PC-9 (cell line): Measurements from ENCODE around the gene CEP78. TPM values are rescaled to one million over a fixed set of nuclear protein-coding genes. Genes with fewer than 3 reads are reported as not detected.

Experiments used
- BruUV-seq: library from RNA; stranded (reverse); fragments of 400-500 nt; replicated peaks from 2 replicates; lab custom pipeline; 2021; lab: Mats Ljungman, UMichigan
- CTCF ChIA-PET: fragments of 300-600 bp; sonication (Branson Sonifier 250); formaldehyde crosslinking; loops from one replicate; lab custom pipeline; 2022; ENCODE audit warnings: antibody characterized with exemption; lab: Charles Lee
- POLR2A ChIA-PET: fragments of 300-600 bp; sonication (Branson Sonifier 250); formaldehyde crosslinking; loops from one replicate; lab custom pipeline; 2022; ENCODE audit warnings: antibody characterized with exemption; ENCODE audit not compliant: unreplicated experiment; lab: Charles Lee
- DNase-seq, 2 experiments: peaks; one replicate each; pipeline versions ENCODE4 v3.0.0 to v3.0.0-alpha.2; 2015 to 2022; ENCODE audit warnings: mixed read lengths in 1 of 2
- H2AFZ ChIP-seq: fragments of 200-600 bp; sonication (generic); 2 replicates; pipeline ENCODE4 v1.8.1; 2017; ENCODE audit warnings: antibody characterized with exemption
- H3F3A ChIP-seq: fragments of 200-600 bp; sonication (generic); 2 replicates; pipeline ENCODE4 v1.8.1; 2017; ENCODE audit warnings: antibody characterized with exemption, mild to moderate bottlenecking, low read depth; ENCODE audit not compliant: insufficient read depth
- H3K27ac ChIP-seq: fragments of 200-600 bp; sonication (generic); 2 replicates; pipeline ENCODE4 v1.6.1; 2016; ENCODE audit warnings: mixed run types
- H3K27me3 ChIP-seq: fragments of 200-600 bp; sonication (generic); 2 replicates; pipeline ENCODE4 v1.6.1; 2016; ENCODE audit warnings: low read depth, mixed run types; ENCODE audit not compliant: insufficient read depth
- H3K36me3 ChIP-seq: fragments of 200-600 bp; sonication (generic); 2 replicates; pipeline ENCODE4 v1.6.1; 2016; ENCODE audit warnings: low read depth, mixed run types
- H3K4me1 ChIP-seq: fragments of 200-600 bp; sonication (generic); replicated peaks from 2 replicates; pipeline ENCODE4 v1.6.1; 2016; ENCODE audit warnings: mixed run types; ENCODE audit not compliant: insufficient read depth
- H3K4me2 ChIP-seq: fragments of 200-600 bp; sonication (generic); 2 replicates; pipeline ENCODE4 v1.6.1; 2017; ENCODE audit warnings: mixed run types
- H3K4me3 ChIP-seq: fragments of 200-600 bp; sonication (generic); 2 replicates; pipeline ENCODE4 v1.6.1; 2016; ENCODE audit warnings: mixed run types
- H3K79me2 ChIP-seq: fragments of 200-600 bp; sonication (generic); 2 replicates; pipeline ENCODE4 v1.6.1; 2017; ENCODE audit warnings: low read depth, mixed run types
- H3K9me2 ChIP-seq: fragments of 200-600 bp; sonication (generic); 2 replicates; pipeline ENCODE4 v1.8.1; 2017; ENCODE audit warnings: mild to moderate bottlenecking; ENCODE audit not compliant: insufficient read depth
- H3K9me3 ChIP-seq: fragments of 200-600 bp; sonication (generic); 2 replicates; pipeline ENCODE4 v1.8.1; 2016; ENCODE audit warnings: low read depth; ENCODE audit not compliant: insufficient read depth
- H4K20me1 ChIP-seq: fragments of 200-600 bp; sonication (generic); 2 replicates; pipeline ENCODE4 v1.8.1; 2017; ENCODE audit not compliant: insufficient read depth
- CTCF ChIP-seq: fragments of 200-600 bp; sonication (generic); conservative IDR thresholded peaks from 2 replicates; pipeline ENCODE4 v1.6.1; 2017; ENCODE audit warnings: mixed run types, antibody characterized with exemption, mild to moderate bottlenecking, moderate library complexity
- EZH2 ChIP-seq: fragments of 200-600 bp; sonication (generic); IDR thresholded peaks from 2 replicates; pipeline ENCODE4 v1.8.0; 2017; ENCODE audit warnings: antibody characterized with exemption, low read depth
- intact Hi-C: fragments of 100-400 bp; cut with micrococcal nuclease; formaldehyde crosslinking; loops from one replicate; pipeline ENCODE4 v1.10.0; 2022; ENCODE audit not compliant: unreplicated experiment
- total RNA-seq: library from RNA; stranded (reverse); gene quantifications from 2 replicates; pipeline ENCODE4 v1.2.3, GENCODE V29; 2021

The CEP78 gene
- total RNA-seq, 1 experiment from 2014 or later = 37.8 TPM

DNA sequence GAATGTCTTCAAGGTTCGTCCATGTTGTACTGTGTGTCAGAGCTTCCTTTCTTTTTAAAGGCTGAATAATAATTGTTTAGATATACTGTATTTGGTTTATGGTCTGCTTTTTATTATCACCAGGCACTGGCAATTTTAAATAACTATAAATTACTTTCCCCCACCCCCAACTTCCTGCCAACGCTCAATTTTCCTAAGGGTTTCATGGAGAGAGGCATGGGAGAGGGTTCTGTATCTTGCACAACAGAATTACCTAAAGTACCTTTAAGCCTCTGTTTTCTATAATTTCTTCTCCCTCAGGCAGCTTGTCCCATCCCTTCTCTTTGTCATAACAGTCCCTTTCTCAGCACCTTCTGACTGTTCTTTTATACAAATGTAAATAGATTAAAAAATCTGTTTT is 71.5 kb downstream of the CEP78 start:
- Histone ChIP-seq H3K4me2 (no peak overlapping the region), H3K4me3 (no peak overlapping the region), H3K27ac (no peak overlapping the region), H3K36me3 (peaks cover 74% of the 10 kb centered on the region), H3K4me1 (no peaks in the 10 kb centered on the region), H3K9me2 (no peaks in the 10 kb centered on the region), H3K27me3 (no peaks in the 10 kb centered on the region), H2AFZ (no peak overlapping the region), H3K79me2 (peaks cover 37% of the 10 kb centered on the region), H3K9me3 (no peaks in the 10 kb centered on the region), H3F3A (no peaks in the 10 kb centered on the region), H4K20me1 (peaks cover 96% of the 10 kb centered on the region)
- TF ChIP-seq EZH2 (no peak), CTCF (no peak)
- ChIA-PET CTCF (no interaction called here), POLR2A (no interaction called here)
- BruUV-seq = no TSS peak
- no peak for DNase-seq
- intact Hi-C loops = no loop called here

DNA sequence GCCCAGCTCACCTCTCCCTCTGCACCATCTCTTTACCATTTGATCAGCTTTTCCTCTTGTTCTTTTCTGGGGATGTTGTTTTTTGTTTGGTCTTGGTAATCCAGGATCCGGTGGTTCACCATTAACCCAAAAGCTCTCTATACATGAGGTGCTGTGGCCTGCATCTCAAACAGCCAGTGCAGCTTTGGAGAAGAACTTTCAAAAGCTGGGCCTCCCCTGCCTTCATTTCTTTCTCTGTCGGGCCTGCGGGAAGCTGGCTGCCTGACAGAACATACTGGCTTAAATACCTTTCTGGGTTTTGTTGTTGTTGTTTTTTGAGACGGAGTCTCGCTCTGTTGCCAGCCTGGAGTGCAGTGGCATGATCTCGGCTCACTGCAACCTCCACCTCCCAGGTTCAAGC is 73.2 kb downstream of the CEP78 start:
- Histone ChIP-seq H3K27me3 (no peaks in the 10 kb centered on the region), H3K4me1 (no peaks in the 10 kb centered on the region), H3F3A (no peaks in the 10 kb centered on the region), H3K4me2 (no peak overlapping the region), H3K36me3 (peaks cover 59% of the 10 kb centered on the region), H3K9me3 (no peaks in the 10 kb centered on the region), H3K27ac (no peak overlapping the region), H3K79me2 (peaks cover 25% of the 10 kb centered on the region), H3K4me3 (no peak overlapping the region), H4K20me1 (peaks cover 92% of the 10 kb centered on the region), H2AFZ (no peak overlapping the region), H3K9me2 (no peaks in the 10 kb centered on the region)
- intact Hi-C loops = no loop called here
- no TSS peak for BruUV-seq
- ChIA-PET POLR2A (no interaction called here), CTCF (no interaction called here)
- TF ChIP-seq EZH2 (no peak), CTCF (no peak)
- DNase-seq = no peak

DNA sequence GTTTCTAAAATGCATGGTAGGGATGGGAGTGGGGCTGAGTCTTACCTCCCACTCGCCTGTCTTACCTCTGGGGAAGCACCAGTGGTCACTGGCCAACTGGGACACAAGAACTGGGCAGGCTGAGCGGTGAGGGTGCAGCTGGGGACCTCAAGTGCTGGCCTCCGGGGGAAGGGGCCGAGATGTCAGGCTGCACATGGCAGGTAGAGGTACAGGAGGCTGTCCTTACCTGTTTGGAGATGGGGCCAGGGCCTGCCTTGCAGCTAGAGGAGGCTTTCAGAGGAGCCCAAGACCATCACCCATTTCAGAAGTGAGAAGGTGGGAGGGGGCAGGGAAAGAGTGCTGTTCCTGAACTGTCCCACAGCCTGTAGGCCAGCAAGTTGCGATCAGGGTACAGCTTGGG is 75.2 kb downstream of the CEP78 start:
- ChIA-PET POLR2A (no interaction called here), CTCF (no interaction called here)
- Histone ChIP-seq H3K36me3 (peaks cover 59% of the 10 kb centered on the region), H3F3A (no peaks in the 10 kb centered on the region), H3K9me3 (no peaks in the 10 kb centered on the region), H3K9me2 (no peaks in the 10 kb centered on the region), H4K20me1 (peaks cover 89% of the 10 kb centered on the region), H3K27ac (no peak overlapping the region), H3K27me3 (no peaks in the 10 kb centered on the region), H2AFZ (no peak overlapping the region), H3K79me2 (peaks cover 14% of the 10 kb centered on the region), H3K4me3 (no peak overlapping the region), H3K4me2 (no peak overlapping the region), H3K4me1 (no peaks in the 10 kb centered on the region)
- intact Hi-C loops = no loop called here
- no peak for TF ChIP-seq EZH2
- no peak for TF ChIP-seq CTCF
- BruUV-seq = no TSS peak
- DNase-seq = no peak
